ENCODE data around the gene TSC22D2. TPM values are rescaled to one million over a fixed set of nuclear protein-coding genes. Genes with fewer than 3 reads are reported as not detected.

TSC22D2 gene
- total RNA-seq, 1 experiment from 2014 or later: 26.5 TPM

- H3K27ac ChIP-seq (ENCODE audit: insufficient read length, low read depth, low read length): no peak overlapping the region
- no peak overlapping the region for H3K27ac Mint-ChIP-seq
- no peaks in the 10 kb centered on the region for H4K20me1 ChIP-seq (ENCODE audit: control insufficient read depth, insufficient read depth, insufficient read length)
Observed at GRCh38 chr3:150404023-150404422, 4.1 kb upstream of the TSC22D2 start.

More at GRCh38 chr3:150404023-150404422, 4.1 kb upstream of the TSC22D2 start:
- Histone ChIP-seq H2BK120ac (ENCODE audit: low read depth, low read length, poor library complexity, severe bottlenecking) (no peak overlapping the region), H4K5ac (ENCODE audit: insufficient read length, low read depth, low read length) (no peak overlapping the region), H3K4ac (ENCODE audit: low read depth, low read length) (no peak overlapping the region), H2BK20ac (ENCODE audit: low read depth, low read length, poor library complexity, severe bottlenecking) (no peak overlapping the region), H3T11ph (ENCODE audit: low read length) (no peak overlapping the region), H3K23me2 (ENCODE audit: insufficient read length, low read depth, low read length, poor library complexity, severe bottlenecking) (peaks cover 3% of the 10 kb centered on the region), H3K27me3 (ENCODE audit: insufficient read depth, low read length) (no peaks in the 10 kb centered on the region), H3K9me3 (ENCODE audit: control insufficient read depth, low read depth, low read length) (no peaks in the 10 kb centered on the region), H3K18ac (ENCODE audit: insufficient read length, low read depth, low read length) (no peak overlapping the region), H2BK15ac (ENCODE audit: low read depth, low read length) (no peak overlapping the region), H3K23ac (ENCODE audit: insufficient read length, low read depth, low read length) (no peak overlapping the region), H3K9ac (ENCODE audit: extremely low read depth, insufficient read length, low read length) (no peak overlapping the region), H3K4me1 (ENCODE audit: insufficient read depth, low read length) (no peaks in the 10 kb centered on the region), H4K91ac (ENCODE audit: insufficient read length, low read depth, low read length) (no peak overlapping the region), H3K79me1 (ENCODE audit: insufficient read depth, low read depth, low read length, poor library complexity, severe bottlenecking) (no peaks in the 10 kb centered on the region), H3K79me2 (ENCODE audit: insufficient read depth, low read length) (no peaks in the 10 kb centered on the region), H3K4me2 (ENCODE audit: insufficient read depth, insufficient read length, low read length) (no peak overlapping the region), H2AK5ac (ENCODE audit: insufficient read length, low read length) (no peak overlapping the region), H4K8ac (replicated peaks; ENCODE audit: insufficient read length, low read depth, low read length) (no peak overlapping the region), H2BK5ac (ENCODE audit: insufficient read length, low read length) (no peak overlapping the region), H2AFZ (ENCODE audit: low read length) (no peak overlapping the region), H2BK12ac (ENCODE audit: insufficient read length, low read depth, low read length) (no peak overlapping the region), H3K14ac (ENCODE audit: insufficient read depth, low read length) (no peak overlapping the region), H3K56ac (ENCODE audit: insufficient read length, low read depth, low read length) (no peak overlapping the region)
- Mint-ChIP-seq H3K4me3 (no peak overlapping the region), H3K9me3 (no peaks in the 10 kb centered on the region), H3K27me3 (ENCODE audit: low read depth) (no peaks in the 10 kb centered on the region), H3K4me1 (peaks cover 24 to 25% of the 10 kb centered on the region in 2 experiments), H3K36me3 (ENCODE audit: insufficient read depth in 1 of 3, low read depth in 3 of 3) (no peaks in the 10 kb centered on the region)
- DNase-seq: no peak
- no peak for TF ChIP-seq CTCF (conservative IDR thresholded peaks at IDR 0.05)

All from H9 (cell line).